GM12878 (cell line): ENCODE data around the gene KRT79. TPM values are rescaled to one million over a fixed set of nuclear protein-coding genes. Genes with fewer than 3 reads are reported as not detected.

Experiments
- ATAC-seq: fragments of 200-7000 bp; cut with Tn5 transposase; 3 replicates; pipeline ENCODE4 v1.9.1; 2020; ENCODE audit warnings: mild to moderate bottlenecking, moderate library complexity
- BruUV-seq: library from RNA; stranded (reverse); fragments of 400-500 nt; replicated peaks from 2 replicates; lab custom pipeline; 2021; lab: Mats Ljungman, UMichigan
- CTCF ChIA-PET: fragments of 300-600 bp; sonication (Branson Sonifier 250); formaldehyde crosslinking; extraction: SDS; loops from one replicate; lab custom pipeline; 2021; ENCODE audit warnings: inconsistent platforms; lab: Yijun Ruan, JAX
- POLR2A ChIA-PET: fragments of 350-600 bp; formaldehyde crosslinking; extraction: SDS; loops from one replicate; lab custom pipeline; 2021; ENCODE audit warnings: inconsistent platforms; lab: Charles Lee
- RAD21 ChIA-PET: fragments of 300-600 bp; sonication (Branson Sonifier 250); formaldehyde crosslinking; loops from one replicate; lab custom pipeline; 2023; ENCODE audit warnings: antibody characterized with exemption; ENCODE audit not compliant: unreplicated experiment; lab: Charles Lee
- SMC1A ChIA-PET: fragments of 300-600 bp; sonication (Branson Sonifier 250); formaldehyde crosslinking; loops from one replicate; lab custom pipeline; 2023; ENCODE audit not compliant: unreplicated experiment, uncharacterized antibody; lab: Charles Lee
- DNase-seq: peaks from one replicate; pipeline ENCODE4 v3.0.0-alpha.2; 2011; ENCODE audit warnings: low read depth, low spot score
- FAIRE-seq: peaks from 3 replicates; lab custom pipeline; 2011; peaks lifted over from hg19 to GRCh38; lab: Jason Lieb, UNC
- H2AFZ ChIP-seq: 2 replicates; pipeline ENCODE4 v1.6.0; 2011; ENCODE audit warnings: low read depth, low read length, control low read depth; ENCODE audit not compliant: control insufficient read depth
- H3K27ac ChIP-seq: 2 replicates; pipeline ENCODE4 v1.5.1; 2011; ENCODE audit warnings: control low read depth; ENCODE audit not compliant: control insufficient read depth, insufficient read depth
- H3K27me3 ChIP-seq, 2 experiments: replicated peaks in 1 of 2; 2 replicates each; pipeline versions ENCODE4 v1.6.0 to v1.6.1; 2011; ENCODE audit warnings: low read length in 1 of 2; ENCODE audit not compliant: control insufficient read depth in 2 of 2, insufficient read depth in 2 of 2
- H3K36me3 ChIP-seq, 2 experiments: 2 replicates each; pipeline ENCODE4 v1.5.1; 2011; ENCODE audit warnings: low read length in 1 of 2; ENCODE audit not compliant: control insufficient read depth in 2 of 2, insufficient read depth in 2 of 2
- H3K4me1 ChIP-seq: 2 replicates; pipeline ENCODE4 v1.6.1; 2011; ENCODE audit warnings: mild to moderate bottlenecking, low read length, moderate library complexity, mixed read lengths; ENCODE audit not compliant: control insufficient read depth, insufficient read depth
- H3K4me2 ChIP-seq: 2 replicates; pipeline ENCODE4 v1.6.0; 2011; ENCODE audit warnings: control low read depth; ENCODE audit not compliant: control insufficient read depth, insufficient read depth
- H3K4me3 ChIP-seq: fragments of 200-600 bp; sonication (generic); 2 replicates; pipeline ENCODE4 v1.5.1; 2016
- H3K79me2 ChIP-seq: 2 replicates; pipeline ENCODE4 v1.6.0; 2011; ENCODE audit warnings: low read length; ENCODE audit not compliant: control insufficient read depth, insufficient read depth
- H3K9ac ChIP-seq: 2 replicates; pipeline ENCODE4 v1.8.0; 2011; ENCODE audit warnings: low read length, control low read depth, mixed read lengths; ENCODE audit not compliant: control insufficient read depth, insufficient read depth
- H3K9me3 ChIP-seq: replicated peaks from 3 replicates; pipeline ENCODE4 v1.5.1; 2011; ENCODE audit warnings: mild to moderate bottlenecking, low read length; ENCODE audit not compliant: control insufficient read depth, insufficient read depth
- H4K20me1 ChIP-seq: 2 replicates; pipeline ENCODE4 v1.6.0; 2011; ENCODE audit not compliant: control insufficient read depth, insufficient read depth
- BCLAF1 ChIP-seq: fragments of 450-650 bp; IDR thresholded peaks from 2 replicates; pipeline ENCODE4 v1.6.1; 2017; ENCODE audit warnings: antibody characterized with exemption, mild to moderate bottlenecking, moderate library complexity
- CREB1 ChIP-seq: IDR thresholded peaks from 2 replicates; pipeline ENCODE4 v1.6.1; 2012; ENCODE audit warnings: low read depth, mild to moderate bottlenecking, inconsistent platforms
- CREM ChIP-seq: IDR thresholded peaks from 2 replicates; pipeline ENCODE4 v1.6.1; 2014; ENCODE audit warnings: antibody characterized with exemption, low read depth
- EP300 ChIP-seq, 2 experiments: fragments of 150-350 bp in 1 of 2; IDR thresholded peaks; 2 replicates each; pipeline ENCODE4 v1.6.1; 2011 to 2012; ENCODE audit warnings: low read depth in 2 of 2, low read length in 2 of 2, borderline replicate concordance in 1 of 2, improper control_type of control experiment in 1 of 2, inconsistent platforms in 1 of 2; ENCODE audit not compliant: control insufficient read depth in 1 of 2
- GATAD2B ChIP-seq: fragments of 450-650 bp; conservative IDR thresholded peaks from 2 replicates; pipeline ENCODE4 v1.6.1; 2017; ENCODE audit warnings: low read depth, mild to moderate bottlenecking, moderate library complexity
- MXI1 ChIP-seq: fragments of 150-350 bp; IDR thresholded peaks from 2 replicates; pipeline ENCODE4 v1.6.1; 2011; ENCODE audit warnings: low read depth, mild to moderate bottlenecking, inconsistent platforms, low read length, improper control_type of control experiment
- NBN ChIP-seq: fragments of 450-650 bp; IDR thresholded peaks from 2 replicates; pipeline ENCODE4 v1.6.1; 2016
- NR2F1 ChIP-seq: fragments of 450-650 bp; conservative IDR thresholded peaks from 2 replicates; pipeline ENCODE4 v1.6.1; 2017; ENCODE audit warnings: mild to moderate bottlenecking
- RAD21 ChIP-seq: IDR thresholded peaks from 2 replicates; pipeline ENCODE4 v1.6.1; 2011; ENCODE audit warnings: mild to moderate bottlenecking, low read depth, low read length, moderate library complexity; ENCODE audit not compliant: insufficient read depth
- RBBP5 ChIP-seq: fragments of 200-600 bp; sonication (generic); conservative IDR thresholded peaks from 2 replicates; pipeline ENCODE4 v1.6.1; 2016
- RUNX3 ChIP-seq: IDR thresholded peaks from 2 replicates; pipeline ENCODE4 v1.6.1; 2012; ENCODE audit warnings: low read length, inconsistent platforms
- ZNF24 ChIP-seq: fragments of 450-650 bp; IDR thresholded peaks from 2 replicates; pipeline ENCODE4 v1.6.1; 2017; ENCODE audit warnings: antibody characterized with exemption, mild to moderate bottlenecking
- ZNF592 ChIP-seq: fragments of 450-650 bp; IDR thresholded peaks from 2 replicates; pipeline ENCODE4 v1.6.1; 2017; ENCODE audit warnings: mild to moderate bottlenecking, moderate library complexity
- WGBS: methylation state at CpG from one replicate; pipeline ENCODE4 v1.1.6; 2016; ENCODE audit warnings: low lambda C conversion rate; ENCODE audit not compliant: insufficient replicate concordance, insufficient coverage; ENCODE audit errors: missing lambda C conversion rate; 5-methylcytosine and 5-hydroxymethylcytosine counted together
- in situ Hi-C: fragments of 300-500 bp; cut with MboI; formaldehyde crosslinking; loops from 9 replicates; pipeline ENCODE4 v1.14.3; 2018; ENCODE audit warnings: mixed read lengths
- intact Hi-C: fragments of 100-400 bp; cut with micrococcal nuclease; formaldehyde crosslinking; loops from one replicate; pipeline ENCODE4 v1.14.2; 2022; ENCODE audit not compliant: unreplicated experiment
- polyA plus RNA-seq, 11 experiments: library from polyadenylated mRNA; depleted of rRNA in 4 of 11; unstranded in 6 of 11; stranded (reverse) in 5 of 11; fragments of >200 nt; fragmentation: Nextera tagmentation in 4 of 11; fragmentation: Illumina TruSeq in 1 of 11; extraction: Ambion mirVana in 4 of 11; extraction: Trizol in 1 of 11; gene quantifications; 1 replicate in 1 of 11; 2 replicates in 10 of 11; pipeline versions ENCODE4 v1.2.1 to v1.2.3, GENCODE V29; 2011 to 2016; ENCODE audit warnings: inconsistent platforms in 2 of 11, missing spikeins in 2 of 11, low read depth in 1 of 11
- total RNA-seq, 4 experiments: library from RNA; depleted of rRNA in 3 of 4; stranded (reverse); fragments of >200 nt in 3 of 4; fragmentation: Illumina TruSeq in 1 of 4; extraction: Trizol in 1 of 4; gene quantifications; 2 replicates each; pipeline versions ENCODE4 v1.2.1 to v1.2.3, GENCODE V29; 2013 to 2021

KRT79 gene
- total and polyA plus RNA-seq, 10 of the 15 experiments (the other 5 are each of a cell fraction or from before 2014, with no cell fraction given) = 0.03 to 0.09 (median 0.07) TPM; not detected in 7

GRCh38 chr12:52792185-52793029 lies 41.7 kb downstream of the KRT79 start:
- Histone ChIP-seq H3K9me3 (no peaks in the 10 kb centered on the region), H3K79me2 (no peaks in the 10 kb centered on the region), H3K27ac (no peak overlapping the region), H3K27me3 (peaks cover 0 to 6% of the 10 kb centered on the region in 2 experiments; a peak in 3 of 4 replicates), H3K36me3 (no peaks in the 10 kb centered on the region), H2AFZ (no peak overlapping the region), H3K4me1 (no peaks in the 10 kb centered on the region), H4K20me1 (no peaks in the 10 kb centered on the region), H3K9ac (no peak overlapping the region), H3K4me2 (no peak overlapping the region), H3K4me3 (no peak overlapping the region)
- 34% methylated on average over 10 of the region's 10 CpGs for WGBS
- DNase-seq (no peak), ATAC-seq (no peak), FAIRE-seq (no peak)
- intact Hi-C loops = no loop called here
- TF ChIP-seq CREB1 (no peak), CREM (no peak), ZNF592 (no peak), ZNF24 (no peak), RUNX3 (no peak), NBN (no peak), RAD21 (no peak), MXI1 (no peak), EP300 (IDR thresholded peaks at IDR 0.05; ENCODE audit: borderline replicate concordance in 1 of 2, control insufficient read depth in 1 of 2, low read depth in 2 of 2, low read length in 2 of 2) (no peak), RBBP5 (no peak), GATAD2B (no peak), NR2F1 (no peak), BCLAF1 (no peak)
- ChIA-PET CTCF (no interaction called here), SMC1A (no interaction called here), RAD21 (no interaction called here), POLR2A (no interaction called here)
- BruUV-seq = no TSS peak
- in situ Hi-C loops = no loop called here
